Endometrium (tissue), 2 donors: ENCODE data around the gene GRIK2.
A peak's percentile ranks its signal among the peaks of the same experiment; 100 is the strongest.

ENCODE experiments used
- FAIRE-seq: peaks from 2 replicates; lab custom pipeline; 2012; peaks lifted over from hg19 to GRCh38; lab: Jason Lieb, UNC
- donor health status: control.
- donor health status: control.

Gene GRIK2

DNA sequence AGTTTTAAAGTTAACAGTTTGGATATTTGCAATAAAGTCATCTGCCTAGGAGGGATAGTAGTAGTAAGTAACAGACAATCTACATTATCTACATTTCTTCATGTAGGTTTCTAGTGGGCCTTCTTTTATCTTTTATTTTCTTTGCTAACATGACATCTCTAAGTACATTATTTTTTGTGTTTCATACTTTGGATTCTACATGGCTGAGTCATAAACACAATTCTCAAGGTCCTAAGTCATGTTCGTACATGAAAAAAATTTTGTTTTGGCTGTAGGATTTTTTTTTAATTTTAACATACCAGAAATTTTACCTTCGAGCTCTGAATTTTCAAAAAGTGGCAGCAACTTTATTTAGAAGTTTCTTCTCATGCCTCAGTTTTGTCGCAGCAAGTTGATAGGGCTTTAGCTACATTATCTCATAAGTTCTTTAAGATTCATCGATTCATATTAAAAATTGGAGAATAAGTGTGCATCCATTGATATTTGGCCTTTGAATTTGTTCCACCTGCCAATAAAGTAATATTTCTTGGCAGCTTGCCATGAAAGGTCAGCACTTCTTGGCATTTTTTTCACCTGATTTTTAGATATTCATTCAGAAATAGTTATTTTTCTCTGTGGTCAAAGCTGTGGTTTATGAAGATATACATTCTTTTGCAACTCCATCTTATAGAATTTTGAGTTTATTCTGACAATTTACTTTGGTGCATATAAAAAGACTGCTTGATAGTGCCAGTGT is 146.2 kb downstream of the GRIK2 start:
- FAIRE-seq: no peak

DNA sequence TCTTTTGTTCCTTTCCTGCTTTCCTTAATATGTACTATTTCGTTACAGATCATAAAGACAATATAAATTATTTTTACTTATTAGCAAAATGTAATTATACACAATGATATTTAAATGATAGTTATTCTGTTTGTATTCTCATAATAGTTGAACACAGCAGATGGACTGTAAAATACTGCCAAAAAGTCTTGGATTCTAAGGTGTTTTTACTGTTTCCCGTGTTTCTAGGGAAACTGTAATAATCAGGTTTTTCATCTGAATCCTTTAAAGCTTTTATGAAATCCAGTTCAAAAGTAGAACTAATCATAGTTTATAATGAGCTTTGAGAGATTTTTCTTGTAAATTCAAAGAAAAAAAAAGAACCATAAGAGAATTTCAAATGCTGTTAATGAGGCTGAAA is 148.4 kb downstream of the GRIK2 start:
- no peak for FAIRE-seq

- no peak for FAIRE-seq
Measured at GRCh38 chr6:101543796-101544195, 150.3 kb downstream of the GRIK2 start.

DNA sequence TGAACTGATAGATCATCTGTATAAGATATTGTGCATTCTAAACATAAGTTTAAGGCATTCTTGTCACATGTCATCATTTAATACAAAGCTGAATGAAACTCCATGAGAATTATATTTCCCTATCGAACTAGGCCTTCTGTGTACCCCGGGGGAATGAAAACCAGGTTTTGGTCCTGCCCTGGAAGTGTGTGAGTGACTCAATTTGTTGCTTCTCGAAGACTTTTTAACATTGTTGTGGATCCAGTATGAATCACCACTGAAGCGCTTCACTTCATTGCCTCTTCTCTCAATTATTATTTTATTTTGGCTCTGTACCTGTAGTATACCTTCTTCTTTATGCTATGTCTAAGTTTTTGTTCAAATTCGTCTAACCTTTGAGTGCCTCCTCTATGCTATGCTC is 150.8 kb downstream of the GRIK2 start:
- no peak for FAIRE-seq

GRCh38 chr6:101545191-101545590 is 151.7 kb downstream of the GRIK2 start:
- peak; percentile 45 for FAIRE-seq

- FAIRE-seq: no peak
Measured at GRCh38 chr6:101550451-101550850, 156.9 kb downstream of the GRIK2 start.

DNA sequence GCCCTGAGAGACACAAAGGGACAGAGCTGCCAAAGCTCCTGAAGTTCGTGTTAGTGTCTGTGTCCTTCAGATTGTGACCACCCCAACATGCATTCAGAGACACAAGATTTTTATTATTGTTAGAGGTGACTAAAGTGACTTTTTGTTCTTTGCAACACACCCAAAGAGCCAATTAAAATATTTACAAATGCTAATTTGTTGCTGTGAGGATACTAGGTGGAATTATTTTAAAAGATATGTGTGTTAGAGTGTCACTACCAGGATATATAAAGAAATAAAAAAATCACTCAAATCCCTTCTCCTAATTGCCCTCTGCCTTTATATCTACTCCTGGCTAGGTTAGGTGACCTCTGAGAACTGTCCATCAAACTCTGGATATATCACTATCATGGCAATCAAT is 160.7 kb downstream of the GRIK2 start:
- FAIRE-seq: no peak

DNA sequence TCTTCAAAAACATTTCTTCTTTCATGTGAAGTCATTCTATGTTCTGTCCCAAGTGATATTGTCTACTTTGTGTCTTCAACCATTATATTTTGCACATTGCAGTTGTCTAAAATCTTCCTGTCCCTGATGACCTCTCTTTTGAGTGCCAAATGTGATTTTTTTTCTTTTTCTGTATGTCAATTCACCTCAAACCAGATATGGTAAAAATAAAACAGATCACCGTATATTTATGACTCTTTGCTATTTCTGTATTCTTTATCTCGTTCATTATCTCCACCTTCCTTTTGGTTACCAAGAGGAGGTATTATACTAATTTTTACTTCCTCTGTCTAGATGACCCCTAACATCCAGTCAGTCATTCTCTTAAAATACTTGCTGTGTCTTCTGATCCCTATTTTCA is 165.2 kb downstream of the GRIK2 start:
- FAIRE-seq: no peak

DNA sequence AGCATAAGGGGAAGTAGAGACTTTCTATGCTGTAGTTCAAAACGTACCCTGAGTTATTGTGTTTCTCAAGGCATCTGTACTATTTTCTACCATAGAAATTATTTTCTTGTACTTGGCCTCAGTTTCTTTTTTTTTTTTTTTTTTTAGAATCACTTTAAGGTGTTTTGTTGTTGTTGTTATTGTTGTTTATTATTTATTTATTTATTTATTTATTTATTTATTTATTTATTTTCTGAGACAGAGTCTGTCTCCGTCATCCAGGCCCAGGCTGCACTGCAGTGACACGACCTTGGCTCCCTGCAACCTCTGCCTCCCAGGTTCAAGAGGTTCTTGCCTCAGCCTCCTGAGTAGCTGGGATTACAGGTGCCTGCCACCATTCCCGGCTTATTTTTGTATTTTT is 179.1 kb downstream of the GRIK2 start:
- FAIRE-seq: no peak

- FAIRE-seq: peak; percentile 26
Measured at GRCh38 chr6:101577091-101577490, 183.6 kb downstream of the GRIK2 start.

- no peak for FAIRE-seq
Measured at GRCh38 chr6:101578306-101578705, 184.8 kb downstream of the GRIK2 start.

DNA sequence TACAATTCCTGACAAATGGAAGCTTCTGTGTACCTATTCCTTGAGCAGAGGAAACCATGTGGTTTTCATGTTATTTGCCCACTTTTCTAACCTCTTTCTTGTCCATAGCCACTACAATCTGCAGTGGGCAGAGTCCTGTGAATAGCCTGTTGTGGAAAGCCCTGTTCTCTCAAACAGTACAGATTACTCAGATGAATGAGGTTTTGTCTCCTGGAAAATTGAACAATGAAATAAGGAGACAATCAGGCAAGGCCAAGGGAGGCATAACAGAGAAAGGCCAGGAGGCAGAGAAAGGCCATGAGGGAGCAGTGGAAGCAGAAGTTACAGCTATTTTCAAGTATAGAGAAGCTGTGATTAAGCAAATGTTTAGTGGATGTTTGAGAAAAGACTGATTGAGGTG is 189.3 kb downstream of the GRIK2 start:
- FAIRE-seq: no peak

GRCh38 chr6:101585501-101585900 is 192.0 kb downstream of the GRIK2 start:
- no peak for FAIRE-seq

DNA sequence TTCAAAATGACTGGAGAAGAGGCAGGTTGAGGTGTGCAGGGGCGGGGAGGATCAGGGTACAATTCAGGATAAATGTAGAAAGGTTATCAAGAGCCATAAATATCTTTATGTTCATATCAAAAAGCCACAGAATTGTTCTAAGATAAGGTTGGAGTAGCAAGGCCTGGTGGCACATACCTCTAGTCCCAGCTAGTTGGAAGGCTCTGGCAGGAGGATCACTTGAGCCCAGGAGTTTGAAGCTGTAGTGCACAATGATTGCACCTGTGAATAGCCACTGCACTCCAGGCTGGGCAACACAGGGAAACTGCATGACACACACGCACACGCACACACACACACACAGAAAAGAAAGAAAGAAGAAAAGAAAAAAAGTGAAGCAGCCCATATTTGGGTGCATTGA is 194.8 kb downstream of the GRIK2 start:
- FAIRE-seq: no peak

DNA sequence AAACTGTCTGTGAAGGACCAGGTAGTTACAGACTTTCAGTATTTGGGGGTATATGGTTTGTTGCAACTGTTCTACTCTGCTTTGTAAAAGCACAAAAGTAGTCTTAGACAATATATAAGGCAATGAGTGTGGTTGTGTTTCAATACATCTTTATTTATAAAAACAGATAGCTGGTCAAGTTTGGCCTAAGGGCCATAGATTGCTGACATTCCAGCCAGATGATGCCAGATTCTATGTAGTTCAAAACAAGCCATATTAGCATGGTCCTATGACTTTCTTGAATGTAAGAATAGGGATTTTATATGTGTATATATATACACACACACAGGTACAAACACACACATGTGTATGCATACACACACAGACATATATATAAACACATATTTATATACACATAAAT is 201.8 kb downstream of the GRIK2 start:
- FAIRE-seq: no peak

GRCh38 chr6:101597693-101598092 is 204.2 kb downstream of the GRIK2 start:
- FAIRE-seq: no peak

- no peak for FAIRE-seq
Measured at GRCh38 chr6:101605426-101605825, 211.9 kb downstream of the GRIK2 start.

DNA sequence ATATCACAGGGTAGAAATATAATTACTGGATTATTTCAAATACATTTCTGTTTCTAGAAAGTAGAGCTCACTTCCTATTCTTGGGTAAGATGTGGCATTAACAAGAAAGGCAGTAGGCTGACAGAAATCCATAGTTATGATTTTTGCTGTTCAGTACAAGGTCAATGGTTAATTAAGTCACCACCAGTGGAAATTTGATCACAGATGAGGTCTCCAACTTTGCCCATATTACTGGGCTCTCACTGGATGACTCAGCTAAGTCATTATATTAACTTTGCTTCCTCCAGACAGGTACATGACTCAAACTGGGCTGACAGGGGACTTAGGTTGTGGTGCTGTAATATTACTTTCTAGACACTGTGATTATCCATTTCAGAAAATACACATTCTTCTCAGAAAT is 212.4 kb downstream of the GRIK2 start:
- no peak for FAIRE-seq

GRCh38 chr6:101607111-101607690 is 213.7 kb downstream of the GRIK2 start:
- peak; percentile 74 for FAIRE-seq

GRCh38 chr6:101608703-101609102 is 215.2 kb downstream of the GRIK2 start:
- FAIRE-seq: no peak

DNA sequence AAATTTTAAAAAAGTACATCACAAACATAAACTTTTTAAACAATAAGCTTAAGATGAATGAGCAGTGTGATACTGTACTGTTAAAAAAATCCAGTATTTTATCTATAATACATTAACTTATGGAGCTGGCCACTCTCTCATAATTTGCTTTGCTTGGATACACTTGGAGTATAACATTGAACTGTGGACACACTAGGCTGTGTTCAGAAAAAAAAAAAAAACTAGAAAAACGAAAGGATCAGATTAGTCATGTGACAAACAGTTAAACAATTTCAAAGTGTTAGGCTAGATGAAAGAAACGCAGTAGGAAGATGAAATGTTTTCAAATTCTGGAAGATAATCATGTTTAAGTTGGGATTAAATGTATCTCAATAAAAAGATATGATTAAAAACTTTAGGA is 220.0 kb downstream of the GRIK2 start:
- no peak for FAIRE-seq

DNA sequence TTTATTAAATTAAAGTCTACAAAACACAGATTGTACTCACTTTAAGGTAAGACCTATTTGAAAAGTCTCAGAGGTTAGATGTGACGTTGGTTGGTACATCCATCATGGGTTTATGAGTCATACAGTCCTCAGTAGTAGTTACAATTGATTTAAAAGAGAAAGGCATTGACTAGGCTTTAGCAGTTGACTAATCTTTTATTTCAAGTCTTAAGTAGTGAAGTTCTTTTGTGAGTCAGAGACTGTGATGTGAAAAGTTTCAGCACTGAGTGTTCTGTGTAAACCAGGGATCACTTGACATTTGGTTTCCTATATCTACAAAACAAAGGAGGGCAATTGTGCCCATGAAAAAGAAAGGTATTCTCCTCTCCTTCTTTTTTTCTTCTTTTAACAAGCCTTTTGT is 221.3 kb downstream of the GRIK2 start:
- FAIRE-seq: no peak

GRCh38 chr6:101626269-101626668 is 232.8 kb downstream of the GRIK2 start:
- no peak for FAIRE-seq

- FAIRE-seq: peak; percentile 31
Measured at GRCh38 chr6:101630941-101631340, 237.4 kb downstream of the GRIK2 start.
